PC-3 (cell line): ENCODE data around the gene PHF2.

Source experiments
- EZH2 ChIP-seq: fragments of 300-600 bp; sonication (generic); IDR thresholded peaks from one replicate; pipeline ENCODE4 v1.6.1; 2017; ENCODE audit warnings: antibody characterized with exemption, mild to moderate bottlenecking, low read length; ENCODE audit not compliant: unreplicated experiment
- EZH2phosphoT487 ChIP-seq: fragments of 300-600 bp; sonication (generic); IDR thresholded peaks from 2 replicates; pipeline ENCODE4 v1.6.1; 2018; ENCODE audit warnings: mild to moderate bottlenecking, antibody characterized with exemption, low read length, borderline replicate concordance
- TF ChIP-seq, protein P1 (sequence below): fragments of 300-600 bp; sonication (generic); conservative IDR thresholded peaks from 2 replicates; pipeline ENCODE4 v1.5.1; 2017; ENCODE audit warnings: antibody characterized with exemption, low read depth, mild to moderate bottlenecking, low read length

DNA sequence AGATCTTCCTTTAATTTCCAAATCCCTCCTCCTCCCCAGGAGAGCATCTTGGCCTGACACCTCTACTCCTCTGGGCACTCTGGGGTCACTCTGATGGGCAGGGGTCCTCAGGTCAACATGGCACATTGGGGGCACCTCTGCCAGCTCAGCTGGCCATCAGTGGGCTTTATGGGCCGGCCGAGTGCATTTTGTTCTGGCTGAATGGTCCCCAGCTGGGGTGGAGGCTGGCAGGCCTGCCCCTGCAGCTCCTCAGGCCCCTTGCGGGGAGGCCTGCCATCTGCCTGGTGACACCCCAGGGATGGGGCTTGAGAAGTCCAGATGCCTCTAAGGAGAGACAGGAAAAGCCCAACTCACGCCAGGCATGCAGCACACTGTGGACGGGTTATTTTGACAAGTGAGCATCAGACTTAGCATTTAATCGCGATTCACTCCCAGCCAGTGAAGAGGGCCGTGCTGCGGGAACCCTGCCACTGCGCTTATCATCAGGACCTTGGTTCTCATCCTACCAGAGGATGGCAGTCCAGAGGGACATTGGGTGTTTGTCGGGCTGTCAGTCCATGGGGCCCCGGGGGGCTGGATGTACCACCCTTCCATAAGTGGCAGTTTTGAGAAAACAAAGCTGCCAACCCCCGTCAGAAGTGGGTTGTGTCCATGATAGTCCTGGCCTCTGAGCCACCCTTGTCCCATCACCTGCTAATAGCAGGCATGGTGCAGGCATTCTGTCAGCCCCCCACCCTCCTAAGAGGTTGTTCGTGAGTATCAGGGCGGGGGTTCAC, 21.7 kb downstream of the PHF2 start:
- TF ChIP-seq, protein P1, sequence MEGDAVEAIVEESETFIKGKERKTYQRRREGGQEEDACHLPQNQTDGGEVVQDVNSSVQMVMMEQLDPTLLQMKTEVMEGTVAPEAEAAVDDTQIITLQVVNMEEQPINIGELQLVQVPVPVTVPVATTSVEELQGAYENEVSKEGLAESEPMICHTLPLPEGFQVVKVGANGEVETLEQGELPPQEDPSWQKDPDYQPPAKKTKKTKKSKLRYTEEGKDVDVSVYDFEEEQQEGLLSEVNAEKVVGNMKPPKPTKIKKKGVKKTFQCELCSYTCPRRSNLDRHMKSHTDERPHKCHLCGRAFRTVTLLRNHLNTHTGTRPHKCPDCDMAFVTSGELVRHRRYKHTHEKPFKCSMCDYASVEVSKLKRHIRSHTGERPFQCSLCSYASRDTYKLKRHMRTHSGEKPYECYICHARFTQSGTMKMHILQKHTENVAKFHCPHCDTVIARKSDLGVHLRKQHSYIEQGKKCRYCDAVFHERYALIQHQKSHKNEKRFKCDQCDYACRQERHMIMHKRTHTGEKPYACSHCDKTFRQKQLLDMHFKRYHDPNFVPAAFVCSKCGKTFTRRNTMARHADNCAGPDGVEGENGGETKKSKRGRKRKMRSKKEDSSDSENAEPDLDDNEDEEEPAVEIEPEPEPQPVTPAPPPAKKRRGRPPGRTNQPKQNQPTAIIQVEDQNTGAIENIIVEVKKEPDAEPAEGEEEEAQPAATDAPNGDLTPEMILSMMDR, result no peak
- no peak for TF ChIP-seq EZH2
- no peak for TF ChIP-seq EZH2phosphoT487
